H1 (cell line): ENCODE results near the gene SMARCC2. TPM values are rescaled to one million over a fixed set of nuclear protein-coding genes. Genes with fewer than 3 reads are reported as not detected.

Experiments used
- CTCF ChIA-PET: fragments of 300-600 bp; sonication (Branson Sonifier 250); formaldehyde crosslinking; loops from one replicate; lab custom pipeline; 2021; ENCODE audit not compliant: partially characterized antibody; lab: Charles Lee
- POLR2A ChIA-PET: fragments of 300-600 bp; sonication (Branson Sonifier 250); formaldehyde crosslinking; loops from one replicate; lab custom pipeline; 2021; ENCODE audit warnings: inconsistent platforms; ENCODE audit not compliant: partially characterized antibody; lab: Charles Lee
- DNase-seq, 2 experiments: peaks; one replicate each; pipeline versions ENCODE4 v3.0.0 to v3.0.0-alpha.2; 2010 to 2022; ENCODE audit warnings: low spot score in 2 of 2, low read depth in 1 of 2, mixed read lengths in 1 of 2
- FAIRE-seq: peaks from 2 replicates; lab custom pipeline; 2011; peaks lifted over from hg19 to GRCh38; lab: Jason Lieb, UNC
- H2AFZ ChIP-seq: 2 replicates; pipeline ENCODE4 v1.8.1; 2012; ENCODE audit warnings: low read length, inconsistent platforms
- H2AK5ac ChIP-seq: 2 replicates; pipeline ENCODE4 v1.6.1; 2013; ENCODE audit warnings: low read depth, low read length
- H2BK120ac ChIP-seq: replicated peaks from 2 replicates; pipeline ENCODE3; 2013; ENCODE audit warnings: low read depth, low read length, inconsistent platforms
- H2BK12ac ChIP-seq: 2 replicates; pipeline ENCODE4 v1.6.1; 2013; ENCODE audit warnings: low read depth, low read length
- H2BK15ac ChIP-seq: 2 replicates; pipeline ENCODE4 v1.6.1; 2013; ENCODE audit warnings: low read length
- H2BK20ac ChIP-seq: 2 replicates; pipeline ENCODE4 v1.6.1; 2013; ENCODE audit warnings: low read length
- H2BK5ac ChIP-seq: 2 replicates; pipeline ENCODE4 v1.6.1; 2013; ENCODE audit warnings: low read depth, low read length
- H3K14ac ChIP-seq: 2 replicates; pipeline ENCODE4 v1.6.1; 2013; ENCODE audit warnings: inconsistent platforms; ENCODE audit not compliant: insufficient read length
- H3K18ac ChIP-seq: 2 replicates; pipeline ENCODE4 v1.6.1; 2013; ENCODE audit warnings: low read length; ENCODE audit errors: extremely low read depth
- H3K23ac ChIP-seq: 2 replicates; pipeline ENCODE4 v1.6.1; 2013; ENCODE audit warnings: inconsistent platforms; ENCODE audit not compliant: insufficient read length
- H3K23me2 ChIP-seq: 2 replicates; pipeline ENCODE4 v1.6.1; 2013; ENCODE audit warnings: low read depth, low read length
- H3K27ac ChIP-seq: 2 replicates; pipeline ENCODE4 v1.6.1; 2011; ENCODE audit warnings: low read depth, low read length, inconsistent platforms
- H3K27me3 ChIP-seq, 4 experiments: replicated peaks in 1 of 4; 1 replicate in 1 of 4; 2 replicates in 3 of 4; pipeline versions ENCODE4 v1.6.1 to v1.8.1; 2011 to 2013; ENCODE audit warnings: low read length in 3 of 4, mild to moderate bottlenecking in 3 of 4, inconsistent platforms in 2 of 4, mixed read lengths in 2 of 4, moderate library complexity in 1 of 4; ENCODE audit not compliant: control insufficient read depth in 3 of 4, insufficient read depth in 3 of 4; ENCODE audit errors: extremely low read depth in 1 of 4
- H3K36me3 ChIP-seq, 4 experiments: 2 replicates each; pipeline versions ENCODE4 v1.6.1 to v1.8.1; 2011 to 2013; ENCODE audit warnings: mild to moderate bottlenecking in 4 of 4, low read length in 3 of 4, moderate library complexity in 2 of 4, control low read depth in 1 of 4, inconsistent platforms in 1 of 4; ENCODE audit not compliant: insufficient read depth in 4 of 4, control insufficient read depth in 2 of 4
- H3K4ac ChIP-seq: replicated peaks from 2 replicates; pipeline ENCODE3; 2013; ENCODE audit warnings: low read length, low read depth, mixed read lengths, inconsistent platforms; ENCODE audit not compliant: insufficient read length
- H3K4me1 ChIP-seq, 4 experiments: replicated peaks in 1 of 4; 1 replicate in 1 of 4; 2 replicates in 3 of 4; pipeline versions ENCODE4 v1.6.1 to v1.8.1; 2011 to 2013; ENCODE audit warnings: low read length in 3 of 4, inconsistent platforms in 2 of 4, mixed read lengths in 1 of 4; ENCODE audit not compliant: insufficient read depth in 4 of 4, control insufficient read depth in 3 of 4
- H3K4me2 ChIP-seq, 2 experiments: 2 replicates each; pipeline versions ENCODE4 v1.6.1 to v1.8.1; 2011 to 2013; ENCODE audit warnings: low read depth in 2 of 2, low read length in 2 of 2, control low read depth in 1 of 2, inconsistent platforms in 1 of 2, mild to moderate bottlenecking in 1 of 2; ENCODE audit not compliant: insufficient read depth in 1 of 2
- H3K4me3 ChIP-seq, 4 experiments: fragments of 200-600, 300-600 bp in 1 of 4; sonication (generic), shearing (Covaris generic), sonication (Bioruptor Twin) in 1 of 4; 2 replicates each; pipeline versions ENCODE4 v1.5.1 to v1.8.1; 2011 to 2016; ENCODE audit warnings: low read length in 4 of 4, low read depth in 3 of 4, control low read depth in 2 of 4, inconsistent platforms in 2 of 4, mild to moderate bottlenecking in 2 of 4, mixed read lengths in 1 of 4, moderate library complexity in 1 of 4; ENCODE audit not compliant: insufficient read depth in 2 of 4; ENCODE audit errors: extremely low read depth in 1 of 4
- H3K56ac ChIP-seq: replicated peaks from 2 replicates; pipeline ENCODE3; 2013; ENCODE audit warnings: low read depth, mild to moderate bottlenecking, mixed read lengths, low read length, inconsistent platforms; ENCODE audit not compliant: insufficient read length
- H3K79me1 ChIP-seq: 2 replicates; pipeline ENCODE4 v1.6.1; 2013; ENCODE audit warnings: low read depth, low read length, control low read depth
- H3K79me2 ChIP-seq, 2 experiments: 2 replicates each; pipeline versions ENCODE4 v1.6.1 to v1.8.1; 2012 to 2013; ENCODE audit warnings: low read length in 2 of 2, mild to moderate bottlenecking in 2 of 2, inconsistent platforms in 1 of 2; ENCODE audit not compliant: insufficient read depth in 2 of 2, control insufficient read depth in 1 of 2
- H3K9ac ChIP-seq, 4 experiments: replicated peaks in 1 of 4; 1 replicate in 1 of 4; 2 replicates in 3 of 4; pipeline versions ENCODE4 v1.6.1 to v1.8.1; 2011 to 2013; ENCODE audit warnings: low read depth in 3 of 4, low read length in 3 of 4, control low read depth in 2 of 4, mild to moderate bottlenecking in 2 of 4, moderate library complexity in 2 of 4, inconsistent platforms in 1 of 4; ENCODE audit errors: extremely low read depth in 1 of 4
- H3K9me3 ChIP-seq, 2 experiments: 2 replicates each; pipeline versions ENCODE4 v1.6.1 to v1.8.1; 2012 to 2013; ENCODE audit warnings: mild to moderate bottlenecking in 2 of 2, moderate library complexity in 2 of 2, control low read depth in 1 of 2, inconsistent platforms in 1 of 2, low read depth in 1 of 2, low read length in 1 of 2, mixed read lengths in 1 of 2; ENCODE audit not compliant: insufficient read depth in 2 of 2
- H4K20me1 ChIP-seq, 2 experiments: replicated peaks in 1 of 2; 2 replicates each; pipeline versions ENCODE3 to v1.8.1; 2011 to 2013; ENCODE audit warnings: inconsistent platforms in 2 of 2, low read length in 2 of 2, mild to moderate bottlenecking in 1 of 2; ENCODE audit not compliant: insufficient read depth in 2 of 2, control insufficient read depth in 1 of 2
- H4K5ac ChIP-seq: 2 replicates; pipeline ENCODE4 v1.6.1; 2013; ENCODE audit warnings: low read length, low read depth, mixed read lengths, inconsistent platforms; ENCODE audit not compliant: insufficient read length
- H4K8ac ChIP-seq: 2 replicates; pipeline ENCODE4 v1.8.0; 2013; ENCODE audit warnings: mild to moderate bottlenecking, moderate library complexity, low read length, inconsistent platforms; ENCODE audit not compliant: insufficient read depth; ENCODE audit errors: extremely low read depth
- H4K91ac ChIP-seq: replicated peaks from 2 replicates; pipeline ENCODE3; 2013; ENCODE audit warnings: low read length, mixed read lengths, inconsistent platforms; ENCODE audit not compliant: insufficient read length
- EGR1 ChIP-seq: IDR thresholded peaks from 2 replicates; pipeline ENCODE4 v1.6.1; 2011; ENCODE audit warnings: low read depth, low read length, borderline replicate concordance
- GABPA ChIP-seq: IDR thresholded peaks from 2 replicates; pipeline ENCODE4 v1.6.1; 2011; ENCODE audit warnings: mild to moderate bottlenecking, low read length, moderate library complexity, borderline replicate concordance; ENCODE audit not compliant: insufficient read depth
- HDAC2 ChIP-seq, 2 experiments: fragments of 300-600 bp in 1 of 2; sonication (generic) in 1 of 2; IDR thresholded peaks; 2 replicates each; pipeline ENCODE4 v1.6.1; 2011 to 2012; ENCODE audit warnings: low read depth in 2 of 2, low read length in 2 of 2, mild to moderate bottlenecking in 2 of 2, moderate library complexity in 2 of 2, borderline replicate concordance in 1 of 2, inconsistent platforms in 1 of 2
- NANOG ChIP-seq: IDR thresholded peaks from 2 replicates; pipeline ENCODE4 v1.6.1; 2011; ENCODE audit warnings: low read length, low read depth, mild to moderate bottlenecking, inconsistent platforms; ENCODE audit not compliant: insufficient read depth, poor library complexity, severe bottlenecking
- TEAD4 ChIP-seq: IDR thresholded peaks from 2 replicates; pipeline ENCODE4 v1.6.1; 2012; ENCODE audit warnings: low read depth, low read length, inconsistent platforms, mixed read lengths
- ZNF274 ChIP-seq: IDR thresholded peaks from 2 replicates; pipeline ENCODE4 v1.7.0; 2012; ENCODE audit warnings: low read length, borderline replicate concordance; ENCODE audit errors: extremely low read depth
- WGBS, 2 experiments: shearing (Covaris generic) in 1 of 2; methylation state at CpG; one replicate each; pipeline versions ENCODE4 v1.1.6 to v1.1.7; 2013 to 2015; ENCODE audit warnings: low lambda C conversion rate in 2 of 2, mixed read lengths in 2 of 2, inconsistent platforms in 1 of 2, low coverage in 1 of 2, missing lambda C conversion rate in 1 of 2; ENCODE audit not compliant: insufficient replicate concordance in 2 of 2, insufficient coverage in 1 of 2, insufficient read length in 1 of 2; ENCODE audit errors: extremely low coverage in 1 of 2, missing lambda C conversion rate in 1 of 2; 5-methylcytosine and 5-hydroxymethylcytosine counted together
- polyA plus RNA-seq, 7 experiments: library from polyadenylated mRNA; depleted of rRNA in 3 of 7; stranded (reverse) in 5 of 7; unstranded in 2 of 7; fragments of >200 nt in 5 of 7; fragments of 200-250 nt in 2 of 7; gene quantifications; 1 replicate in 5 of 7; 2 replicates in 1 of 7; 4 replicates in 1 of 7; pipeline versions ENCODE4 v1.2.1 to v1.2.3, GENCODE V29; 2011 to 2013; ENCODE audit warnings: missing spikeins in 2 of 7, mixed read lengths in 2 of 7
- total RNA-seq: library from RNA; stranded (reverse); fragmentation: NEBNext Ultra II Directional; extraction: Animal tissue kit (Norgen Biotek cat#: 25700); gene quantifications from 2 replicates; pipeline ENCODE4 v1.2.1, GENCODE V29; 2021

Gene SMARCC2
- total and polyA plus RNA-seq, 2 of the 8 experiments (the other 6 are each of a cell fraction or from before 2014, with no cell fraction given): 33.9 to 78.5 TPM

- Histone ChIP-seq H3K4me2 (no peak overlapping the region), H3K23me2 (no peaks in the 10 kb centered on the region), H3K9ac (no peak overlapping the region), H3K4me1 (no peaks in the 10 kb centered on the region), H3K56ac (no peak overlapping the region), H2BK5ac (no peak overlapping the region), H3K18ac (no peak overlapping the region), H2BK20ac (no peak overlapping the region), H3K14ac (no peak overlapping the region), H2AK5ac (no peak overlapping the region), H3K79me1 (no peaks in the 10 kb centered on the region; the same call in 1 of the 2 replicates), H3K79me2 (peaks cover 0 to 6% of the 10 kb centered on the region in 2 experiments; a peak in 1 of 4 replicates), H3K4ac (no peak overlapping the region), H3K27me3 (no peaks in the 10 kb centered on the region), H3K9me3 (no peaks in the 10 kb centered on the region), H3K27ac (no peak overlapping the region), H4K91ac (no peak overlapping the region), H3K36me3 (peaks cover 29 to 70% (median 59%) of the 10 kb centered on the region in 4 experiments), H4K5ac (no peak overlapping the region), H4K8ac (no peak overlapping the region), H2BK12ac (no peak overlapping the region), H3K23ac (no peak overlapping the region), H2AFZ (no peak overlapping the region), H3K4me3 (no peak overlapping the region), H4K20me1 (peaks cover 0 to 7% of the 10 kb centered on the region in 2 experiments), H2BK15ac (no peak overlapping the region), H2BK120ac (no peak overlapping the region)
- no peak for TF ChIP-seq EGR1
- no peak for TF ChIP-seq ZNF274
- no peak for TF ChIP-seq NANOG
- TF ChIP-seq GABPA: no peak
- no peak for TF ChIP-seq TEAD4
- no peak for TF ChIP-seq HDAC2 (IDR thresholded peaks at IDR 0.05; ENCODE audit: borderline replicate concordance in 1 of 2, low read depth in 2 of 2, low read length in 2 of 2)
- 100% methylated on average over 1 of the region's 1 CpG; no CpG with 5 or more reads in 1 of the 2 experiments for WGBS, 2 experiments
- FAIRE-seq (no peak), DNase-seq (no peak)
- POLR2A ChIA-PET: interaction anchor here (1.2 to 1.9 kb wide), 3 partner anchors 9 to 50 kb away, joined by 3 to 16 read pairs (median 4); partner anchors contain the start of gene RNF41
- CTCF ChIA-PET: interaction anchor here (1.0 to 2.9 kb wide), 4 partner anchors 9 to 93 kb away, joined by 3 to 12 read pairs (median 6); partner anchors contain the start of genes RNF41 and ZC3H10
Measured at GRCh38 chr12:56212361-56212760, 23.1 kb upstream of the SMARCC2 start.
